K562 (cell line): ENCODE measurements around the gene MAP3K6. TPM values are rescaled to one million over a fixed set of nuclear protein-coding genes. Genes with fewer than 3 reads are reported as not detected.

Source experiments
- CREM ChIP-seq: IDR thresholded peaks from 2 replicates; pipeline ENCODE4 v1.6.1; 2014; ENCODE audit warnings: antibody characterized with exemption, low read depth
- ELF4 ChIP-seq: fragments of 450-650 bp; formaldehyde crosslinking; IDR thresholded peaks from 2 replicates; pipeline ENCODE4 v1.4.0; 2022; ENCODE audit warnings: missing genetic modification characterization
- ERF ChIP-seq: fragments of 450-650 bp; formaldehyde crosslinking; IDR thresholded peaks from 2 replicates; pipeline ENCODE4 v1.4.0; 2020; ENCODE audit warnings: mild to moderate bottlenecking, mixed read lengths
- ETS2 ChIP-seq: IDR thresholded peaks from 2 replicates; pipeline ENCODE4 v1.6.1; 2016; ENCODE audit warnings: borderline replicate concordance, missing genetic modification characterization, mild to moderate bottlenecking, moderate library complexity, missing compliant biosample characterization; ENCODE audit not compliant: poor library complexity, severe bottlenecking
- FOSL1 ChIP-seq: fragments of 200-800 bp; sonication (Bioruptor generic); conservative IDR thresholded peaks from 2 replicates; pipeline ENCODE4 v1.6.1; 2016; ENCODE audit warnings: missing genetic modification characterization, missing compliant biosample characterization
- HMGN3 ChIP-seq: IDR thresholded peaks from 2 replicates; pipeline ENCODE4 v1.6.1; 2011; ENCODE audit warnings: borderline replicate concordance, low read depth, mild to moderate bottlenecking, mixed read lengths, low read length; ENCODE audit not compliant: insufficient read length; ENCODE audit errors: extremely low read depth
- HNRNPUL1 ChIP-seq: fragments of 200-400 bp; formaldehyde crosslinking; IDR thresholded peaks from 2 replicates; pipeline ENCODE4 v1.6.1; 2017; ENCODE audit warnings: low read length
- KAT8 ChIP-seq: fragments of 450-650 bp; IDR thresholded peaks from 2 replicates; pipeline ENCODE4 v1.6.1; 2016; ENCODE audit warnings: low read depth, mild to moderate bottlenecking
- MTF1 ChIP-seq: fragments of 250-450 bp; sonication (Bioruptor Pico); IDR thresholded peaks from 2 replicates; pipeline ENCODE4 v1.9.0; 2021; ENCODE audit warnings: moderate library complexity, mild to moderate bottlenecking, inconsistent platforms, borderline replicate concordance
- NR2C1 ChIP-seq, 2 experiments: fragments of 450-650 bp; IDR thresholded peaks; 2 replicates each; pipeline ENCODE4 v1.6.1; 2017; ENCODE audit warnings: mild to moderate bottlenecking in 2 of 2, antibody characterized with exemption in 1 of 2, inconsistent platforms in 1 of 2, missing compliant biosample characterization in 1 of 2, missing genetic modification characterization in 1 of 2
- PBX2 ChIP-seq, 2 experiments: IDR thresholded peaks in 1 of 2; conservative IDR thresholded peaks in 1 of 2; 2 replicates each; pipeline ENCODE4 v1.6.1; 2016; ENCODE audit warnings: low read depth in 2 of 2, mild to moderate bottlenecking in 1 of 2, missing compliant biosample characterization in 1 of 2, missing genetic modification characterization in 1 of 2, moderate library complexity in 1 of 2
- RBM15 ChIP-seq: fragments of 200-400 bp; formaldehyde crosslinking; IDR thresholded peaks from 2 replicates; pipeline ENCODE4 v1.6.1; 2018; ENCODE audit warnings: mild to moderate bottlenecking, low read length, moderate library complexity; ENCODE audit not compliant: insufficient read depth
- SPI1 ChIP-seq: IDR thresholded peaks from 2 replicates; pipeline ENCODE4 v1.6.1; 2011; ENCODE audit warnings: low read depth, low read length, control low read depth, borderline replicate concordance
- TAF9B ChIP-seq: fragments of 450-650 bp; IDR thresholded peaks from 2 replicates; pipeline ENCODE4 v1.6.1; 2018; ENCODE audit warnings: mild to moderate bottlenecking; ENCODE audit not compliant: partially characterized antibody
- YBX1 ChIP-seq: fragments of 450-650 bp; IDR thresholded peaks from 2 replicates; pipeline ENCODE4 v1.7.1; 2016; ENCODE audit warnings: mild to moderate bottlenecking
- ZKSCAN8 ChIP-seq: fragments of 200-800 bp; sonication (Bioruptor generic); IDR thresholded peaks from 2 replicates; pipeline ENCODE4 v1.6.1; 2016; ENCODE audit warnings: missing genetic modification characterization, missing compliant biosample characterization
- ZNF239 ChIP-seq: fragments of 250-450 bp; sonication (Bioruptor Pico); IDR thresholded peaks from 2 replicates; pipeline ENCODE4 v1.4.0; 2020; ENCODE audit warnings: mild to moderate bottlenecking
- ZNF316 ChIP-seq: fragments of 450-650 bp; IDR thresholded peaks from 2 replicates; pipeline ENCODE4 v1.6.1; 2016
- ZNF445 ChIP-seq: fragments of 250-450 bp; sonication (Bioruptor Pico); IDR thresholded peaks from 2 replicates; pipeline ENCODE4 v1.4.0; 2020; ENCODE audit warnings: low read depth, mild to moderate bottlenecking, moderate library complexity
- ZNF778 ChIP-seq: fragments of 450-650 bp; formaldehyde crosslinking; IDR thresholded peaks from 2 replicates; pipeline ENCODE4 v1.4.0; 2020; ENCODE audit warnings: mild to moderate bottlenecking, moderate library complexity
- polyA plus RNA-seq, 8 experiments: library from polyadenylated mRNA; depleted of rRNA in 4 of 8; stranded (reverse) in 5 of 8; unstranded in 3 of 8; fragments of >200 nt; fragmentation: Nextera tagmentation in 2 of 8; fragmentation: Illumina TruSeq in 1 of 8; extraction: Ambion mirVana in 2 of 8; extraction: Trizol in 1 of 8; gene quantifications; 2 replicates each; pipeline versions ENCODE4 v1.2.1 to v1.2.3, GENCODE V29; 2011 to 2014; ENCODE audit warnings: inconsistent platforms in 1 of 8, missing spikeins in 1 of 8
- total RNA-seq, 7 experiments: library from RNA; depleted of rRNA in 6 of 7; stranded (reverse); fragments of >200 nt in 6 of 7; fragmentation: Illumina TruSeq in 2 of 7; extraction: Trizol in 2 of 7; gene quantifications; 2 replicates each; pipeline versions ENCODE4 v1.2.1 to v1.2.3, GENCODE V29; 2011 to 2021; ENCODE audit warnings: low replicate concordance in 1 of 7
- TF ChIP-seq, protein P1 (sequence below): sonication (generic); formaldehyde crosslinking; IDR thresholded peaks from 2 replicates; pipeline ENCODE4 v1.8.1; 2023; ENCODE audit warnings: missing genetic modification reagents, mild to moderate bottlenecking, borderline replicate concordance

Gene MAP3K6
- total and polyA plus RNA-seq, 9 of the 15 experiments (the other 6 are each of a cell fraction or from before 2014, with no cell fraction given) = 0.99 to 21.9 (median 7.0) TPM

GRCh38 chr1:27350663-27351540 lies 15.9 kb downstream of the MAP3K6 start (continued):
- TF ChIP-seq PBX2 (CRISPR knock-in tag; IDR thresholded peaks at IDR 0.05; ENCODE audit: low read depth) (peak; percentile 93), PBX2 (tag; conservative IDR thresholded peaks at IDR 0.05; ENCODE audit: low read depth) (peak; percentile 95), NR2C1 (IDR thresholded peaks at IDR 0.05) (no peak), NR2C1 (tag; IDR thresholded peaks at IDR 0.05) (no peak), ZNF778 (CRISPR knock-in tag) (no peak), YBX1 (no peak), ZNF445 (CRISPR knock-in tag) (no peak), ERF (no peak), TAF9B (no peak), CREM (0 out of 2 replicates have a peak, but pooled peaks have one; percentile 14), ELF4 (CRISPR knock-in tag) (no peak), ZNF316 (no peak), RBM15 (no peak), ZKSCAN8 (no peak), ETS2 (tag) (no peak), MTF1 (CRISPR knock-in tag) (no peak), HNRNPUL1 (no peak), FOSL1 (no peak), SPI1 (no peak), KAT8 (no peak), ZNF239 (CRISPR knock-in tag) (no peak), HMGN3 (peak; percentile 60)
- TF ChIP-seq, protein P1, sequence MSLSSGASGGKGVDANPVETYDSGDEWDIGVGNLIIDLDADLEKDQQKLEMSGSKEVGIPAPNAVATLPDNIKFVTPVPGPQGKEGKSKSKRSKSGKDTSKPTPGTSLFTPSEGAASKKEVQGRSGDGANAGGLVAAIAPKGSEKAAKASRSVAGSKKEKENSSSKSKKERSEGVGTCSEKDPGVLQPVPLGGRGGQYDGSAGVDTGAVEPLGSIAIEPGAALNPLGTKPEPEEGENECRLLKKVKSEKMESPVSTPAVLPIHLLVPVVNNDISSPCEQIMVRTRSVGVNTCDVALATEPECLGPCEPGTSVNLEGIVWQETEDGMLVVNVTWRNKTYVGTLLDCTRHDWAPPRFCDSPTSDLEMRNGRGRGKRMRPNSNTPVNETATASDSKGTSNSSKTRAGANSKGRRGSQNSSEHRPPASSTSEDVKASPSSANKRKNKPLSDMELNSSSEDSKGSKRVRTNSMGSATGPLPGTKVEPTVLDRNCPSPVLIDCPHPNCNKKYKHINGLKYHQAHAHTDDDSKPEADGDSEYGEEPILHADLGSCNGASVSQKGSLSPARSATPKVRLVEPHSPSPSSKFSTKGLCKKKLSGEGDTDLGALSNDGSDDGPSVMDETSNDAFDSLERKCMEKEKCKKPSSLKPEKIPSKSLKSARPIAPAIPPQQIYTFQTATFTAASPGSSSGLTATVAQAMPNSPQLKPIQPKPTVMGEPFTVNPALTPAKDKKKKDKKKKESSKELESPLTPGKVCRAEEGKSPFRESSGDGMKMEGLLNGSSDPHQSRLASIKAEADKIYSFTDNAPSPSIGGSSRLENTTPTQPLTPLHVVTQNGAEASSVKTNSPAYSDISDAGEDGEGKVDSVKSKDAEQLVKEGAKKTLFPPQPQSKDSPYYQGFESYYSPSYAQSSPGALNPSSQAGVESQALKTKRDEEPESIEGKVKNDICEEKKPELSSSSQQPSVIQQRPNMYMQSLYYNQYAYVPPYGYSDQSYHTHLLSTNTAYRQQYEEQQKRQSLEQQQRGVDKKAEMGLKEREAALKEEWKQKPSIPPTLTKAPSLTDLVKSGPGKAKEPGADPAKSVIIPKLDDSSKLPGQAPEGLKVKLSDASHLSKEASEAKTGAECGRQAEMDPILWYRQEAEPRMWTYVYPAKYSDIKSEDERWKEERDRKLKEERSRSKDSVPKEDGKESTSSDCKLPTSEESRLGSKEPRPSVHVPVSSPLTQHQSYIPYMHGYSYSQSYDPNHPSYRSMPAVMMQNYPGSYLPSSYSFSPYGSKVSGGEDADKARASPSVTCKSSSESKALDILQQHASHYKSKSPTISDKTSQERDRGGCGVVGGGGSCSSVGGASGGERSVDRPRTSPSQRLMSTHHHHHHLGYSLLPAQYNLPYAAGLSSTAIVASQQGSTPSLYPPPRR (CRISPR knock-in tag) = no peak
